SH-SY5Y (cell line): Measurements from ENCODE around the gene GMDS.

Experiments used
- GATA2 ChIP-seq: IDR thresholded peaks from 2 replicates; pipeline ENCODE4 v1.6.1; 2011; ENCODE audit warnings: mild to moderate bottlenecking, low read depth, low read length
- GATA3 ChIP-seq: IDR thresholded peaks from 2 replicates; pipeline ENCODE4 v1.6.1; 2011; ENCODE audit warnings: low read depth, mild to moderate bottlenecking, low read length, moderate library complexity

The GMDS gene

DNA sequence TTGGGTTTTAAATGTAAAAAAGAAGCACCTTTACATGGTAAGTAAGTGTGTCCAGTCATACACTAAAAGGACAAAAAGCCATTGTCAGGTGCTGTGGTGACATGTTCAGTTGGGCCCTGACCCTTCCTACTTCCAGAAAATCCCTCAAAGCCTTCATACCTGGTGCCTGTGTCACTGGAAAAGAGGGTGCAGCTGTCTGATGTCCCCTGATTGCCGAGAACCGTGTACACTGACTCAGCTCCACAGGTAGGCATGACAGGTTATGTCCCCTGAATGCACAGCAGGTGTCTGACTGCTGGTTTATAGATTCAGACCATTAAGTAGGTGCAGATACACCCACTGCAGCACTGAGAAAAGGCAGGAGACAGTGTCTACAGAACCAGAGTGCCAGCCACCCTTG, 536.6 kb downstream of the GMDS start:
- TF ChIP-seq GATA3 = no peak
- TF ChIP-seq GATA2 = no peak

DNA sequence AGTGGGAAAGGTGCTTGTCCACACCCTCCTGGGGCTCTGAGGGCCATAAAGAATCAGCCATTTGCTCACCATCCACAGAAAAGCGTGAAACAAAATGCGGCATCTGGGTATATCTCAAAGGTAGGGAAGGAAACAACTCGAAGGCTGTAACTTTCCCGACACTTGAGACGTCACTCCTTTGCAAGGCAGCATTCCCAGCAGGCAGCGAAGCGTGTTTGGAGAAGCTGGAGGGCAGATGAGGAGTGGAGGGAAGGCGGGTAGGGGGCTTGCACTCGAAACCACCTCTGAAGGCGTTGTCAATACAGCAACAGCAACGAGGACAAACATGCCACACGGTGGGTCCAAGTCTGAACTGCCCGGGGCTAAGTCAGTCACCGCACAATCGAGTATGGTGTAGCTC, 537.3 kb downstream of the GMDS start:
- TF ChIP-seq GATA3 = no peak
- TF ChIP-seq GATA2 = no peak

DNA sequence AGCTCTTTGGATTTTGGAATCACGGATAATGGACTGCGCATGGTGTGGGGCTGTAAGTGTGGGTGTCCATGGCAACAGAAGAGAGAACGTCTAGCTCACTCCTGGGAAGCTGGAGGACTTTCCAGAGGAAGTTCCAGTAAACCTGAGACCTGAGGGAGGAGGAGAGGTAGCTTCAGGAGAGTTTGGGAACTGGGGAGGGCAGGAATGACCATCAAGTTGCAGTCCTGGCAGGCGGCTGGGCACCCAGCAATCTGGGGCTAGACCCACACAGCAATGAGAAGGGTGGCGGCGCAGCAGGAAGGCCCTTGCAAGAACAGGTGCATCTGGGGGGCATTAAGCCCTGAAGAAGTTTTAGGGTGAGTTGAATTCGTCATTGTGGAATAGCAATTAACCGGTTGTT, 539.8 kb downstream of the GMDS start:
- TF ChIP-seq GATA2 = no peak
- TF ChIP-seq GATA3 = no peak

DNA sequence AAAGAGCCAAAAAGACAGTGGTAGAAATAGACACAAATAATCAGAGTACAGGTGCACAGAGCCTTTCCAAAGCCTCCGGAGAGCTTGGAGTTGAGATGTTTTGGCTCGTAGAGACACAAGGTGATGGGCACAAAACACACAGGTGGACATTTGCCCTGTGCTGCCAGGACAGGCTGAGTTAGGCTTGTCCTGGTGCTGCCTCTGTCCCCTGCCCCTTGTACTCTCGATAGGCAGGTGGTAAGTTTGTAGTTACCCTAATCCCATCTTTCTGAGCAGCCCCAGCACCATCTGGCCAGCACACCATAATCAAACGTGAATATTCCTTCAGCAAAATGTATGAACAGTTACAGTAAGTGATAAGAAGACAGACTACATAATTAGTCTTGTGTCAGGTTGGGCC, 540.2 kb downstream of the GMDS start:
- no peak for TF ChIP-seq GATA2
- no peak for TF ChIP-seq GATA3

DNA sequence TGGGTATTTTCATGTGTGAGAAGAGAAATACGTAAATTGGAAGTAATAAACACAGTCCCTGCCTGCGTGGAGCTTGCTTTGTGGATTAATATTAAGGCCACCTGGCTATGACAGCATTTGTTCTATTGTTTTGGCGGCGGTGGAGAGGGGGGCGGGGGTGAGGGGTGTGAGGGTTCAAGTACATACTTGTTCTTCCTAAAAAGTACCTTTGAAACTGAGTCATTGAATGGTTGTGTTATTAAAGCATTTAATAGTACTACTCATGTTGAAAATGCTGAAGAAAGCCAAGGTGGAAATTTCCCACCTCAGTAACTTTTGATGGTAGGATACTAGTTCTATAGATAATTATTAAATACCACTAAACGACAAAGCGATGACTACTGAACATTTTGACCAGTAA, 540.7 kb downstream of the GMDS start:
- no peak for TF ChIP-seq GATA2
- no peak for TF ChIP-seq GATA3

DNA sequence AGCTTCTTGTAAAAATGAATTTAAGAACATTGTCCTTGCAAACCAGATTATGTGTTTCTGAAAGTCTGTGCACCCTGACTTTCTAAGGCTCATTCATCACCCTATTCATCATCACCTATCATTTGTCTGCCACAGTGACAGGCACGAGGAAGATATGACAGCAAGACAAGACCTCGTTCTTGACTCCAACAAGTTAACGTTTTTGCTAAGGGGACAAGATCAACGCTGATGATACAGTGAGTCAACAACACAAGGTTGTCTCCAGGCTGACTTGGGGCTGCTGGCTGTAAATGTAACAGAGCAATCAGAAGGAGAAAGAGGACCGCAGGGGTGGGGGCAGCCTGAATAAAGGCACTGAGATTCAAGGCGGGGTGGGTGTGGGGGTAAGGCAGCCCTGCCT, 541.5 kb downstream of the GMDS start:
- TF ChIP-seq GATA3 = no peak
- TF ChIP-seq GATA2 = no peak

DNA sequence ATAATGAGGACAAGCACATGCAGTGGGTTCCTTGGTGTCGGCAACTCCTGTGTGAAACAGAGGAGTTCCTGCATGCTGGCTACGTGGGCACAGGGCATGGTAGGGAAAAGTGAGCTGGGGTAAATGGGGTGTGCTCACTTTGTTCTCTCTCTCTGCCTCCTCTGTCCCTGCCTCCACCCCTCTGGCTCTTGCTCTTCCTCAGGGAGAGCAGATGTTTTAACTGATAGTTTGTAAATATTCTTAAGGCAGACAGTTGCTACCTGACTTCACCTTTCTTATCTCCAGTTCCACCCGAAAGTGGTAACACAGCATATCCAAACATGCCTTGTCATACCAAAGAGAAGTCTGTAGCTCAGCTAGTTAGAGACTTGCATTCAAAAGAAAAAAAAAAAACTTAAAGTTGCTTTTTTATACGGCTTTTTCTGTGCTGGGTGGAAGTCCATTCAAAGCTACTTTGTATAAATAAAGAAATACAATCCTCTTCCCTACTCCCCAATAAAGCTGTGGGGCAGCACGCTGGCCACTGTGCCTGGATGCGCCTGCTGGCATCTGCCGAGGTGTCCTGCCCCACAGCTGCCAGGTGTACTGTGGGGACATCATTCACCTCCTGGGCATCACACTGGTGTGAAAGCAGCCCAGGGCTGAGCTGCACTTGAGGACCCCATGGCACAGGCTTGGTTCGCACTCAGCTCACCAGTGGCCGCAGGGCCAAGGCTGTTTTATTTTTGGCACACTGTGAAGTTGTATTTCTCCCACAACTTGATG, 542.1 kb downstream of the GMDS start:
- TF ChIP-seq GATA2 (no peak), GATA3 (no peak)

DNA sequence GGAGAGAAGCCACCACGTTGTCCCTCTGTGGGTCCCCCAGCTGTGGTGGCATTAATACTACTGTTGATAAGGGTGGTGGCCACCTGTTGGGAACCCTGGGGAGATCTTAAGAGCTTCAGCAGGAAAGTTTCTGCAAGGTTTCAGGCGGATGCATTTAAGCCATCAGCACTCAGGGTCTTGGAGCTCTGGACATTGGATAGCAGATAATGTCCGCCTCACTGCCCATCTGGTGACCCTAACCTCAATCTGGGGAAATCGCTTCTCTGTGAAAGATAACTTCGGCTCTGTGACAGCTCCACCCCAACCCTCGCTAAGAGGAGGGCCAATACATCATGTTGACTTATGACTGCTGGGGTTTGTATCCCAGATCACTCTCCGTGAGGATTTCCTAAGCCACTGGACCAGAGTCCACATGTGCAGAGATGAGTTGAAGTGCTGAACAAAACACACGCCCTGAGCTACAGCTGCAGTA, 542.8 kb downstream of the GMDS start:
- TF ChIP-seq GATA3 (no peak), GATA2 (peak; percentile 27; the same call in 1 of the 2 replicates)

DNA sequence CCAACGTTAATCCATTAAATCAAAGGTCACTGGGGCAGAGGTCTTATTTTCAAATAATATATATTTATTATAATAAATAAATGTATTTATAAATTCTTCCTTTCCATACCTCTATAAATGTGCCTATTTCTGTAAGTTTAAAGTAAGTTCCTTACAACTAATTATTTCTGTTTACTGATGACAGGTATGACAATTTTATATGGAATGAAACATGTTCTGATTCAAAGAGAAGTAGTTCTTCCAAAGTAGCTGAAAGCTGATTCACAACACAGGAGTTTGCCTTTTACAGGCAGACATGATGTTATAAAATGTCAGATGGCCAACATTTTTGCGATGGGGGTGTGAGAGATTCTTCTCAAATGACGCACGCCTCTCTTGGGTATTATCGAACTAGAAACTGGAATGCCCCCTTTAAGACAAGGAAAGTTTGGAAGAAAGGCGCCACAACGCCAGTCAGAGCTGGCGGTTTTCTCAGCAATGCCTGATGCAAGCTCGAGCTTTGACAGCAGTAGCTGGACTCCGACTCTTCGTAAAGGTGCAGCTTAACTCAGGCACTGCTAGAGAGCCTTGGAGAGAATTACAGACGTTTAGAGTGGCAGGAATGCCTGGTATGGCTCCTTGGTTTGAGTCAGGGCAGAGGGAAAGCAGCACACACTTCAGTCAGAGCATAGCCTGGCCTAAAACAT, 543.6 kb downstream of the GMDS start:
- TF ChIP-seq GATA3 (no peak), GATA2 (no peak)

DNA sequence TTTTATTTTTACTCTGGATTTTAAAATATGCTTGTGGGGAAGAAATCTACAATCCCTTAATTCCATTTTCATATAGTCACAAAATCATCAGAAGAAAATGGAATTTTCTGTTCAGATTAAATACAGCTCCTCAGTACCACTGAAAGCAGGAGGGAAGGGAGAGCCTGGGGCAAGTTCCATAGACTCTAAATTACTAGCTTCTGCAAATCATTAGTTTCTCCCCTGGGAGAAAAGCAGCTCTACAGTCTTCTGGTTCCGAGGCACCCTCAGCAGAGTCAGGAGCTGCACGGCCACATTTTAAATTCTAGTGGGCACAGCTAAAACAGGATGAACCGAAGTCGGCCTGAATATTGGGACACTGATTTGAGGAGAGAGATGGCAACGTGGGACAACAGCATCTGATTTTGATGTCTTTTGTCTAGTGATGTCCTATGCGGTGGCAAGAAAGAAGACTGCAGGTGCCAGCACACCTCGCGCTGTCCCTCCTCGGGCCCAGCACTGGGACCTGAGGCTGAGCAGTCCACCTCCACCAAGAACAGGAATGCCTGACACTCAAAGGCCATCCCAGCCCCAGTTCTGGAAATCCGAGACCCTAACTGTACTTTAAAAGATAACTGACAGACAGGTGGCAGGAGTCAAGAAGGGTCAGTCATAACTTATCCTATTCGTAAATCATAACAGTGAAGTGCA, 545.0 kb downstream of the GMDS start:
- no peak for TF ChIP-seq GATA2
- no peak for TF ChIP-seq GATA3

DNA sequence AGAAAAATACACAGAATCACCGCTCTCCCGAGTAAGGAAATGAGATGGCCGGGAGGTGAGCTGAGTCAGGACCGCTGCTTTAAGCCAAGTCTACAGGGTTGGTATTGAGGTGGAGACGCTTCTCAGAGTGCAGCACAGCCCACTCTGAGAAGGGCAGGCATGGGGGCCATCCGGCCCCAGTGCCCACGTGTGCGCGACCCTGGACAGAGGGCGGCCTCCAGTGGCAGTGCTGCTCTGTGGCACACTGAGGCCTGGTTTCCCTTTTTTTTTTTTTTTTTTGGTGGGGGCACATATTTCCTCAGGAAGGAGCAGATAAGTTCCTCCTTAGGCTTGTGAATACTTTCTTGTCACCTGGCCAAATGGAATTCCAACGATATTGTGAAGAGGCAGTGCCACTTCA, 546.9 kb downstream of the GMDS start:
- TF ChIP-seq GATA3 (no peak), GATA2 (no peak)

DNA sequence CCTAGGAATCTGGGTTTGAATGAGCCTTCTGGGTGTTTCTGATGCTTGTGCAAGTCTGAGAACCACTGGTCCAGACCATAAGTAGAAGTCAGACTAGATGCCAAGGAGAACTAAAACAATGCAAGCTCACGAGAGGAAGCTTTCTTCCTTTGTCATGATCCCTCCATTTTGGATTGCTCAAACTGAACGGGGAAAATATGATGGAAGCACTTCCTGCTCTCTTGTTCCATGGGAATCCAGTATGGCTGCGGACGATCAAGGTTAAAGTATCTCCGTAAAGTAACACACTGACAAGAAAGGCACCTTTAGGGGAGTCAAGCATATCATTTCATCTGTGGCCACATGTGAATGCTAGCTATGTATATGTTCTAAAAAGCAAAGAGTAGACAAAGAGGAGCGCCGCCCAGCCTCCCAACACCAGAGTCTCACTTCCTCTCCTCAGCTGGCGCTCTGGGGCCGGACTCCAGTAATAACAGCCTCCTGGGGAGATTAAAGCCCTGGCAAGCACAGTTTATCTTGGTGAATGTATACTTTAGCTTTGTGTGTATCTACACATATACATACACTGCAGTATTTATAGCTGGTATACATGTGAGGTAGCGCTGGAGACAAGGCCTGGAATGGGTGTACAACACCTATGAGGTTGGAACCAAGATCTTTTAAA, 547.6 kb downstream of the GMDS start:
- TF ChIP-seq GATA3 (no peak), GATA2 (no peak)

DNA sequence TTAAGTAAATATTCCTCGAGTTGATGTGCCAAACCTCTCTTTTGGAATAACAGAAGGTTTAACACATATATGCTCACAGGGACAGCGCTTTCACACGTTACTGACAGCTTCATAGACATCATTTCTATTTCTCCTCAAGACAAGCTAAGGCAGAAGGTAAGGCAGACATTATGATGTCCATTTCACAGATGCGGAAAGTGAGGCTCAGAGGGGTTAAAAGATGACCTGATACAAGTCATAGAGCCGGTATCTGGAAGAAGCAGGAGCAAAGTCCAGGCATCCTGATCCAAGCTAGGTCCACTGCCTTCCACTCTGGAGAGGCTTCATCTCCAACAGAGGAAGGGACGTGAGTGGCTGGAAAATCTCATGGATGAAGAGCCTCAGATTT, 548.9 kb downstream of the GMDS start:
- TF ChIP-seq GATA2 (no peak), GATA3 (no peak)
